NCI-H2107 (cell line): ENCODE measurements around the gene OR10H1.
"Not testable (repeated sequence)": the region's sequence is repeated elsewhere in the genome, so short reads cannot be mapped to it uniquely, and the experiment has no call there.

Experiments
- DNase-seq: peaks from one replicate; lab custom pipeline; 2025; lab: John Stamatoyannopoulos, UW

The OR10H1 gene, protein sequence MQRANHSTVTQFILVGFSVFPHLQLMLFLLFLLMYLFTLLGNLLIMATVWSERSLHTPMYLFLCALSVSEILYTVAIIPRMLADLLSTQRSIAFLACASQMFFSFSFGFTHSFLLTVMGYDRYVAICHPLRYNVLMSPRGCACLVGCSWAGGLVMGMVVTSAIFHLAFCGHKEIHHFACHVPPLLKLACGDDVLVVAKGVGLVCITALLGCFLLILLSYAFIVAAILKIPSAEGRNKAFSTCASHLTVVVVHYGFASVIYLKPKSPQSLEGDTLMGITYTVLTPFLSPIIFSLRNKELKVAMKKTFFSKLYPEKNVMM

DNA sequence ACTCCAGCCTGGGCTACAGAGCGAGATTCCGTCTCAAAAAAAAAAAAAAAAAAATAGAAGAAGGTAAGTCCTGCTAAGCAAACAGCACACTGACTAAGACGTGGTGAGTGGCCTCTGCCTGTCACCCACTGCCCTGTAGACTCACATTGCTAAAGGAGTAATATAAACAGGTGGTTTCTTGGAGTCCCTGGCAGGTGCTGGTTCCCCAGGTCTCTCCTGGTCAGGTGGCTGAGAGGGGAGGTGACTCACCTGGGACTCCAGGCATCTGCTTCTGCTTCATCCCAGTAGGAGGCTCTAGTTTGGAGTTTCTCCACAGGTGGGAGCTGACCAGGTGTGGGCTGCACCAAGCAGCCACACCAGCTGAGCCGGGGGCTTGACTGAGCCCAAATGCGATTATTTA, at the start of gene OR10H1:
TSS of gene OR10H1 (minus strand) at position 359 of the 400 bp plus-strand sequence. CDS start 7,627 bp downstream, outside the sequence.
- no peak for DNase-seq

GRCh38 chr19:15864824-15865223, 49.4 kb upstream of the OR10H1 start:
- DNase-seq, result no peak

- no peak for DNase-seq
Measured at GRCh38 chr19:15863272-15863671, 47.8 kb upstream of the OR10H1 start.

GRCh38 chr19:15862444-15862843, 47.0 kb upstream of the OR10H1 start:
- no peak for DNase-seq

DNA sequence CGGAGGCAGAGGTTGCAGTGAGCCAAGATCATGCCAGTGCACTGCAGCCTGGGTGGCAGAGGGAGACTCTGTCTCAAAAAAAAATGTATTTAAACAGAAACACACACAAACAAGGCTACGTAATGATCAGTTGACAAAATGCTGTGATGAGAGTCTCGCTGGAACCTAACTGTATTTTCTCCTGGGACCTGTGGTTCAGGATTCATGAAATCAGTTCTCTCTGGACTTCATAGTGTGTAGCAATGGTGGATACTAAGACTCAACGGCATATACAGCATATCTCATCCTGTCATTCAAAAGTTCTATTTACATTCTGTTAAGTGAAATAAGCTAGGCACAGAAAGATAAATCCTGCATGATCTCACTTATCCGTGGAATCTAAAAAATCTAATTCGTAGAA, 45.1 kb upstream of the OR10H1 start:
- DNase-seq, result no peak

GRCh38 chr19:15859187-15859586, 43.7 kb upstream of the OR10H1 start:
- no peak for DNase-seq

DNA sequence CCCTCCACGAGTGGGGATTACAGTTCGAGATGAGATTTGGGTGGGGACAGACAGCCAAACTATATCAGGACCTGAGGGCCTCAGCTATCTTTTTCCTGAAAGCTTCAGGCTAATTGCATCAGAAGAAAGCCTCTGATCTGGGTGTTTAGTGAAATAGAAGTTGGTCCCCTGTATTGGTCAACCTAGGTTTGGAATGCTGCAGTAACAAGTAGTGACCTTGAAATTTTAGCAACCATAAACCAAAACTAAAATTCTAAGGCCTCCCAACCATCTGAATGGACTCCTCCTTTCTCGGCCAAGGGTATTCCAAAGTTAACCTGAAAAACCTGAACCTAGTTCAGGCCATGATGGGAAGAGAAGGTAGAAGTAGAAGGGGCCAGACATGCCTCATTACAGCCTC, 34.9 kb upstream of the OR10H1 start:
- DNase-seq, result no peak

- DNase-seq, result no peak
Measured at GRCh38 chr19:15846923-15847322, 31.5 kb upstream of the OR10H1 start.

DNA sequence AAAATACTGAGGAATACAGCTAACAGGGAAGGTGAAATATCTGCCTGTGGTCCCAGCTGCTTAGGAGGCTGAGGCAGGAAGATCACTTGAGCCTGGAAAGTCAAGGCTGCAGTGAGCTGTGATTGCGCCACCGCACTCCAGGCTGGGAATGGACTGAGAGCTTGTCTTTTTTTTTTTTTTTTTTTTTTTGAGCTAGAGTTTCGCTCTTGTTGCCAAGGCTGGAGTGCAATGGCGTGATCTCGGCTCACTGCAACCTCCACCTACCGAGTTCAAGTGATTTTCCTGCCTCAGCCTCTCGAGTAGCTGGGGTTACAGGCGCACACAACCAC, 28.4 kb upstream of the OR10H1 start:
- not testable (repeated sequence) for DNase-seq

GRCh38 chr19:15843203-15843893, 27.9 kb upstream of the OR10H1 start:
- DNase-seq, result no peak

DNA sequence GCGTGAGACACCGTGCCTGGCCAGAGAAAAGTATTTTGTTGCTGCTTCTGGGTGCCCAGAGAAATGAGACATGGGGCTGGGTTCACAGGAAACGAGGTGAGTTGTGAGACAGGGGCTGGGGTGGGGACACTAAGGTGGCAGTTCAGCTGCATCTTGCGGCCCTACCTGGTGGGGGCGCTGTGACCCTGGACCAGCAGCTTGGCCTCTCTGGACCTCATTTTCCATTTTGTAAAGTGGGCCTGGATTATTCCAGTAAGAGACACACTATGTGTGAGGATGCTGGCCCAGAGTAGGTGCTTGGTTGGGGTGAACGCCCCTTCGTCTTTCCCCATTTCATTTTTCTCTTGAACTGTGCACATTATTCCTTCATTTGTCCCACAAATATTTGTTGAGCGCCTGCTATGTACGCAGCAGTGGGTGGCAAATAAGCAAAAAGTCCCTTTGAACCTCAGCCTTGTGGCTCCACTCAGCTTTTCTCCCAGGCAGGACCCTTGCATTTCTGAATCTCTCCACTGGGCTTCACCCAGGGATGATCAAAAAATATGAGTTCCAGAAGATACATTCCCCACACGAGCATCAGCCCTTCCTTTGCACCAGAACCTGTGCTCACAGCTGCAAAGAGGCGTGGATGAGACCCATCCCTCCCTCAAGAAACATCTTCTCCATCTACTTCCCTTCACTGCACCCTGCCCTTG, 26.6 kb upstream of the OR10H1 start:
- no peak for DNase-seq

DNA sequence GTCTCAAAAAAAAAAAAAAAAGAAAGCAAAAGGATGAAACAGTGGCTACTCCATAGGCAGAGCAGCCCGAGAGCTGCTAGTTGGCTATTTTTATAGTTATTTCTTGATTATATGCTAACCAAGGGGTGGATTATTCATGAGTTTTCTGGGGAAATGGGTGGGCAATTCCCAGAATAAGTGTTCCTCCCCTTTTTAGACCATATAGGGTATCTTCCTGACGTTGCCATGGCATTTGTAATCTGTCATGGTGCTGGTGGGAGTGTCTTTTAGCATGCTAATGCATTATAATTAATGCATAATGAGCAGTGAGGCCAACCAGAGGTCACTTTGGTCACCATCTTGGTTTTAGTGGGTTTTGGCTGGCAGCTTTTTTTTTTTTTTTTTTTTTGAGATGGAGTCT, 25.4 kb upstream of the OR10H1 start:
- no peak for DNase-seq

DNA sequence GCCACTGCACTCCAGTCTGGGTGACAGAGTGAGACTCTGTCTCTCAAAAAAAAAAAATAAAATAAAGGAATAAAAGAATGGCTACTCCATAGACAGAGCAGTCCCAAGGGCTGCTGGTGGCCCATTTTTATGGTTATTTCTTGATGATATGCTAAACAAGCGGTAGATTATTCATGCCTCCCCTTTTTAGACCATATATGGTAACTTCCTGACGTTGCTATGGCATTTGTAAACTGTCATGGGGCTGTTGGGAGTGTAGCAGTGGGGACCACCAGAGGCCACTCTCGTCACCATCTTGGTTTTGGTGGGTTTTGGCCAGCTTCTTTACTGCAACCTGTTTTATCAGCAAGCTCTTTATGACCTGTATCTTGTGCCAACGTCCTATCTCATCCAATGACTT, 24.4 kb upstream of the OR10H1 start:
- not testable (repeated sequence) for DNase-seq

DNA sequence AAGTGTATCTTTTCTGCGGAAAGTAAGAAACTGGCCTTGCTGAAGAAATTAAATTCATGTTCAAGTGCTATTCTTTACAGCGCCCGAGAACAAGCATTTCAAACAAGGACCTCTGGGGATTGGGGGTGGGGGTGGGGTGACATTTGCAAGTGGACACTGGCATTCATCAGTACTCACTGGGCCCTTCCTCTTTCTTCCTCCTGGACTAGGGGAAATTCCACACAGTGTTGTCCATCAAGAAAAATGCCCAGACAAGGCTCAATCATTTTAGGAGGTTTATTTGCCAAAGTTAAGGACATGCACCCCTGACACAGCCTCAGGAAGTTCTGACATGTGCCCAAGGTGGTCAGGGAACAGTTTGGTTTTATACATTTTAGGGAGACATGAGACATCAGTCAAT, 22.9 kb upstream of the OR10H1 start:
- DNase-seq, result no peak

DNA sequence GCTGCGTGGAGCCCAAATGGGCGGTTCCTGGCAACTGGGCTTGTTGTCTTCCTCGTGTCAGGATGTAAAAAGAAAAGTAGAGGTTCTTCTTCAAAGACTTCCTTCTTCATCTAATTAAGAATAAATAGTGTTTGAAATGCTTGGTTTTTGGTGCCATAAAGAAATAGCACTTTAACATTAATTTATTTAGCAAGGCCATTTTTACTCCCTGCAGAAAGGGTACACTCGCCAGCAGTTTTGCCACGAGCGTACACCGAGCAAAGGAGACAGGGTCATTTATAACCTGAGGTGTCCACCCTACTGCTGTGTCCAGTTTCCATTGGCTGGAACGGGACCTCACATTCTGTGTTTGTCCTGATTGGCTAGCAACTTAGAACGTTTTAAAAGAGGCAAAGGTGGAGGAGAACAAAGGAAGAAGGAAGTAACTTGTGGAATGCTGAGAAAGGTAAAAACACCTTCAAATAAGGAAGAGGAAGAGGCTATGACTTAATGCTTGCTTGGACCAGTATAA, 21.8 kb upstream of the OR10H1 start:
- no peak for DNase-seq

- DNase-seq, result peak; percentile 60
Measured at GRCh38 chr19:15836330-15837220, 21.1 kb upstream of the OR10H1 start.

DNA sequence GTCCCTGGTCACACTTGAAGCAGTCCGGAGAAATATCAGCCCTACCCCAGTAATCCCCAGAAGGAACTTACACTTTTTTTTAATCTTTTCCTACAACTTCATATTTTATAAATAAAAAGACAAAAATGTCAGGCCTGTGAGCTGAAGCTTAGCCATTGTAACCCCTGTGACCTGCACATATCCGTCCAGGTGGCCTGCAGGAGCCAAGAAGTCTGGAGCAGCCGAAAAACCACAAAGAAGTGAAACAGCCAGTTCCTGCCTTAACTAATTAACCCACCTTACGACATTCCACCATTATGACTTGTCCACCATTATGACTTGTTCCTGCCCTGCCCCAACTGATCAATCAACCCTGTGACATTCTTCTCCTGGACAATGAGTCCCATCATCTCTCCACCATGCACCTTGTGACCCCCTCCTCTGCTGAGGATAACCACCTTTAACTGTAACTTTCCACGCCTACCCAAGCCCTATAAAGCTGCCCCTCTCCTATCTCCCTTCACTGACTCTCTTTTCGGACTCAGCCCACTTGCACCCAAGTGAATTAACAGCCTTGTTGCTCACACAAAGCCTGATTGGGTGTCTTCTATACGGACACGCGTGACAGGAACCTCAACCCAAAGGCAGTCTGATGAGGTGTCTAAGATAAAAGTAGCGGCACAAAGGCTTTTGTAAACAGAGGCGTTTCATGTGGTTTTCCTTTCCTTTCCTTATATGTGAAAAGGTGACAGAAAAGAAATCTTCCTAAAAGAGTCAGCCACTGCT, 20.3 kb upstream of the OR10H1 start:
- DNase-seq, result not testable (repeated sequence)

DNA sequence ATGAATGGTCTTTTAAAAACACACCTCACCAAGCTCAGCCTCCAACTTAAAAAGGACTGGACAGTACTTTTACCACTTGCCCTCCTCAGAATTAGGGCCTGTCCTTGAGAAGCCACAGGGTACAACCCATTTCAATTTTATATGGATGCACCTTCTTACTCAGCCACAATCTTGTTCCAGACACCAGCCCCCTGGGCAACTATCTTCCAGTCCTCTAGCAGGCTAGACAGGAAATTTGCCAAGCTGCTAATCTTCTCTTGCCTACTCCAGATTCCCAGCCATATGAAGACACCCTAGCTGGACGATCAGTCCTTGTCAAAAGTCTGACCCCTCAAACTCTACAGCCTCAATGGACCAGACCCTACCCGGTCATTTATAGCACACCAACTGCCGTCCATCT, 18.8 kb upstream of the OR10H1 start:
- DNase-seq, result not testable (repeated sequence)

GRCh38 chr19:15831626-15832025, 16.2 kb upstream of the OR10H1 start:
- DNase-seq, result no peak

GRCh38 chr19:15829786-15830185, 14.3 kb upstream of the OR10H1 start:
- no peak for DNase-seq

DNA sequence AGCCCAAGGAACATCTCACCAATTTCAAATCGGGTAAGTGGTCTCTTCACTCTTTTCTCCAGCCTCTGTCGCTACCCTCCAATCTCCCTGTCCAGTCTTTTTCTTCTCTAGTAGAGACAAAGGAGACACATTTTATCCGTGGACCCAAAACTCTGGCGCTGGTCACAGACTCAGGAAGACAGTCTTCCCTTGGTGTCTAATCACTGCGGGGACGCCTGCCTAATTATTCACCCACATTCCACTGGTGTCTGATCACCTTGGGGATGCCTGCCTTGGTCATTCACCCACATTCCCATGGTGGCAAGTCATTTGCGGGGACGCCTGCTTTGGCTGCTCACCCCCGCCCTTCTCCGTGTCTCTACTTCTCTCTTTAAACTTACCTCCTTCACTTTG, 13.8 kb upstream of the OR10H1 start:
- no peak for DNase-seq
